H1 (cell line): Measurements from ENCODE around the gene ADSS2. TPM values are rescaled to one million over a fixed set of nuclear protein-coding genes. Genes with fewer than 3 reads are reported as not detected.

Source experiments
- CTCF ChIA-PET: fragments of 300-600 bp; sonication (Branson Sonifier 250); formaldehyde crosslinking; loops from one replicate; lab custom pipeline; 2021; ENCODE audit not compliant: partially characterized antibody; lab: Charles Lee
- POLR2A ChIA-PET: fragments of 300-600 bp; sonication (Branson Sonifier 250); formaldehyde crosslinking; loops from one replicate; lab custom pipeline; 2021; ENCODE audit warnings: inconsistent platforms; ENCODE audit not compliant: partially characterized antibody; lab: Charles Lee
- DNase-seq, 2 experiments: peaks; one replicate each; pipeline versions ENCODE4 v3.0.0 to v3.0.0-alpha.2; 2010 to 2022; ENCODE audit warnings: low spot score in 2 of 2, low read depth in 1 of 2, mixed read lengths in 1 of 2
- FAIRE-seq: peaks from 2 replicates; lab custom pipeline; 2011; peaks lifted over from hg19 to GRCh38; lab: Jason Lieb, UNC
- H2AFZ ChIP-seq: 2 replicates; pipeline ENCODE4 v1.8.1; 2012; ENCODE audit warnings: low read length, inconsistent platforms
- H2AK5ac ChIP-seq: 2 replicates; pipeline ENCODE4 v1.6.1; 2013; ENCODE audit warnings: low read depth, low read length
- H2BK120ac ChIP-seq: replicated peaks from 2 replicates; pipeline ENCODE3; 2013; ENCODE audit warnings: low read depth, low read length, inconsistent platforms
- H2BK12ac ChIP-seq: 2 replicates; pipeline ENCODE4 v1.6.1; 2013; ENCODE audit warnings: low read depth, low read length
- H2BK15ac ChIP-seq: 2 replicates; pipeline ENCODE4 v1.6.1; 2013; ENCODE audit warnings: low read length
- H2BK20ac ChIP-seq: 2 replicates; pipeline ENCODE4 v1.6.1; 2013; ENCODE audit warnings: low read length
- H2BK5ac ChIP-seq: 2 replicates; pipeline ENCODE4 v1.6.1; 2013; ENCODE audit warnings: low read depth, low read length
- H3K14ac ChIP-seq: 2 replicates; pipeline ENCODE4 v1.6.1; 2013; ENCODE audit warnings: inconsistent platforms; ENCODE audit not compliant: insufficient read length
- H3K18ac ChIP-seq: 2 replicates; pipeline ENCODE4 v1.6.1; 2013; ENCODE audit warnings: low read length; ENCODE audit errors: extremely low read depth
- H3K23ac ChIP-seq: 2 replicates; pipeline ENCODE4 v1.6.1; 2013; ENCODE audit warnings: inconsistent platforms; ENCODE audit not compliant: insufficient read length
- H3K23me2 ChIP-seq: 2 replicates; pipeline ENCODE4 v1.6.1; 2013; ENCODE audit warnings: low read depth, low read length
- H3K27ac ChIP-seq: 2 replicates; pipeline ENCODE4 v1.6.1; 2011; ENCODE audit warnings: low read depth, low read length, inconsistent platforms
- H3K27me3 ChIP-seq, 4 experiments: replicated peaks in 1 of 4; 1 replicate in 1 of 4; 2 replicates in 3 of 4; pipeline versions ENCODE4 v1.6.1 to v1.8.1; 2011 to 2013; ENCODE audit warnings: low read length in 3 of 4, mild to moderate bottlenecking in 3 of 4, inconsistent platforms in 2 of 4, mixed read lengths in 2 of 4, moderate library complexity in 1 of 4; ENCODE audit not compliant: control insufficient read depth in 3 of 4, insufficient read depth in 3 of 4; ENCODE audit errors: extremely low read depth in 1 of 4
- H3K36me3 ChIP-seq, 4 experiments: 2 replicates each; pipeline versions ENCODE4 v1.6.1 to v1.8.1; 2011 to 2013; ENCODE audit warnings: mild to moderate bottlenecking in 4 of 4, low read length in 3 of 4, moderate library complexity in 2 of 4, control low read depth in 1 of 4, inconsistent platforms in 1 of 4; ENCODE audit not compliant: insufficient read depth in 4 of 4, control insufficient read depth in 2 of 4
- H3K4ac ChIP-seq: replicated peaks from 2 replicates; pipeline ENCODE3; 2013; ENCODE audit warnings: low read length, low read depth, mixed read lengths, inconsistent platforms; ENCODE audit not compliant: insufficient read length
- H3K4me1 ChIP-seq, 4 experiments: replicated peaks in 1 of 4; 1 replicate in 1 of 4; 2 replicates in 3 of 4; pipeline versions ENCODE4 v1.6.1 to v1.8.1; 2011 to 2013; ENCODE audit warnings: low read length in 3 of 4, inconsistent platforms in 2 of 4, mixed read lengths in 1 of 4; ENCODE audit not compliant: insufficient read depth in 4 of 4, control insufficient read depth in 3 of 4
- H3K4me2 ChIP-seq, 2 experiments: 2 replicates each; pipeline versions ENCODE4 v1.6.1 to v1.8.1; 2011 to 2013; ENCODE audit warnings: low read depth in 2 of 2, low read length in 2 of 2, control low read depth in 1 of 2, inconsistent platforms in 1 of 2, mild to moderate bottlenecking in 1 of 2; ENCODE audit not compliant: insufficient read depth in 1 of 2
- H3K4me3 ChIP-seq, 4 experiments: fragments of 200-600, 300-600 bp in 1 of 4; sonication (generic), shearing (Covaris generic), sonication (Bioruptor Twin) in 1 of 4; 2 replicates each; pipeline versions ENCODE4 v1.5.1 to v1.8.1; 2011 to 2016; ENCODE audit warnings: low read length in 4 of 4, low read depth in 3 of 4, control low read depth in 2 of 4, inconsistent platforms in 2 of 4, mild to moderate bottlenecking in 2 of 4, mixed read lengths in 1 of 4, moderate library complexity in 1 of 4; ENCODE audit not compliant: insufficient read depth in 2 of 4; ENCODE audit errors: extremely low read depth in 1 of 4
- H3K56ac ChIP-seq: replicated peaks from 2 replicates; pipeline ENCODE3; 2013; ENCODE audit warnings: low read depth, mild to moderate bottlenecking, mixed read lengths, low read length, inconsistent platforms; ENCODE audit not compliant: insufficient read length
- H3K79me1 ChIP-seq: 2 replicates; pipeline ENCODE4 v1.6.1; 2013; ENCODE audit warnings: low read depth, low read length, control low read depth
- H3K79me2 ChIP-seq, 2 experiments: 2 replicates each; pipeline versions ENCODE4 v1.6.1 to v1.8.1; 2012 to 2013; ENCODE audit warnings: low read length in 2 of 2, mild to moderate bottlenecking in 2 of 2, inconsistent platforms in 1 of 2; ENCODE audit not compliant: insufficient read depth in 2 of 2, control insufficient read depth in 1 of 2
- H3K9ac ChIP-seq, 4 experiments: replicated peaks in 1 of 4; 1 replicate in 1 of 4; 2 replicates in 3 of 4; pipeline versions ENCODE4 v1.6.1 to v1.8.1; 2011 to 2013; ENCODE audit warnings: low read depth in 3 of 4, low read length in 3 of 4, control low read depth in 2 of 4, mild to moderate bottlenecking in 2 of 4, moderate library complexity in 2 of 4, inconsistent platforms in 1 of 4; ENCODE audit errors: extremely low read depth in 1 of 4
- H3K9me3 ChIP-seq, 2 experiments: 2 replicates each; pipeline versions ENCODE4 v1.6.1 to v1.8.1; 2012 to 2013; ENCODE audit warnings: mild to moderate bottlenecking in 2 of 2, moderate library complexity in 2 of 2, control low read depth in 1 of 2, inconsistent platforms in 1 of 2, low read depth in 1 of 2, low read length in 1 of 2, mixed read lengths in 1 of 2; ENCODE audit not compliant: insufficient read depth in 2 of 2
- H4K20me1 ChIP-seq, 2 experiments: replicated peaks in 1 of 2; 2 replicates each; pipeline versions ENCODE3 to v1.8.1; 2011 to 2013; ENCODE audit warnings: inconsistent platforms in 2 of 2, low read length in 2 of 2, mild to moderate bottlenecking in 1 of 2; ENCODE audit not compliant: insufficient read depth in 2 of 2, control insufficient read depth in 1 of 2
- H4K5ac ChIP-seq: 2 replicates; pipeline ENCODE4 v1.6.1; 2013; ENCODE audit warnings: low read length, low read depth, mixed read lengths, inconsistent platforms; ENCODE audit not compliant: insufficient read length
- H4K8ac ChIP-seq: 2 replicates; pipeline ENCODE4 v1.8.0; 2013; ENCODE audit warnings: mild to moderate bottlenecking, moderate library complexity, low read length, inconsistent platforms; ENCODE audit not compliant: insufficient read depth; ENCODE audit errors: extremely low read depth
- H4K91ac ChIP-seq: replicated peaks from 2 replicates; pipeline ENCODE3; 2013; ENCODE audit warnings: low read length, mixed read lengths, inconsistent platforms; ENCODE audit not compliant: insufficient read length
- ATF2 ChIP-seq: IDR thresholded peaks from 2 replicates; pipeline ENCODE4 v1.6.1; 2012; ENCODE audit warnings: low read length, inconsistent platforms
- BACH1 ChIP-seq: IDR thresholded peaks from 2 replicates; pipeline ENCODE4 v1.6.1; 2012; ENCODE audit warnings: low read length, improper control_type of control experiment
- CHD1 ChIP-seq: IDR thresholded peaks from 2 replicates; pipeline ENCODE4 v1.6.1; 2012; ENCODE audit warnings: low read depth, low read length, improper control_type of control experiment
- GTF2F1 ChIP-seq: IDR thresholded peaks from 2 replicates; pipeline ENCODE4 v1.6.1; 2012; ENCODE audit warnings: low read depth, low read length, improper control_type of control experiment, borderline replicate concordance
- JUND ChIP-seq: IDR thresholded peaks from 2 replicates; pipeline ENCODE4 v1.6.1; 2011; ENCODE audit warnings: mild to moderate bottlenecking, improper control_type of control experiment, low read length
- KDM5A ChIP-seq: fragments of 200-600 bp; IDR thresholded peaks from 2 replicates; pipeline ENCODE4 v1.7.1; 2012; ENCODE audit warnings: mild to moderate bottlenecking, low read length, inconsistent platforms, mixed read lengths
- PHF8 ChIP-seq: fragments of 200-600 bp; sonication (generic); conservative IDR thresholded peaks from 2 replicates; pipeline ENCODE4 v1.7.1; 2012; ENCODE audit warnings: low read depth, mild to moderate bottlenecking, inconsistent platforms, low read length, moderate library complexity
- RAD21 ChIP-seq, 2 experiments: IDR thresholded peaks in 1 of 2; conservative IDR thresholded peaks in 1 of 2; 2 replicates each; pipeline ENCODE4 v1.6.1; 2011; ENCODE audit warnings: low read depth in 2 of 2, low read length in 2 of 2, improper control_type of control experiment in 1 of 2, inconsistent platforms in 1 of 2, mild to moderate bottlenecking in 1 of 2, moderate library complexity in 1 of 2
- SAP30 ChIP-seq: fragments of 300-600 bp; sonication (generic); IDR thresholded peaks from 2 replicates; pipeline ENCODE4 v1.7.1; 2012; ENCODE audit warnings: low read length, moderate library complexity, mild to moderate bottlenecking, inconsistent platforms; ENCODE audit not compliant: insufficient read depth, insufficient replicate concordance
- SP2 ChIP-seq: IDR thresholded peaks from 2 replicates; pipeline ENCODE4 v1.6.1; 2012; ENCODE audit warnings: mild to moderate bottlenecking, low read length, inconsistent platforms
- TAF7 ChIP-seq: optimal IDR thresholded peaks from 2 replicates; pipeline ENCODE3; 2011; ENCODE audit warnings: low read depth, mild to moderate bottlenecking, inconsistent platforms, low read length, moderate library complexity, borderline replicate concordance
- TBP ChIP-seq: IDR thresholded peaks from 2 replicates; pipeline ENCODE4 v1.6.1; 2011; ENCODE audit warnings: low read depth, low read length, improper control_type of control experiment
- WGBS, 2 experiments: shearing (Covaris generic) in 1 of 2; methylation state at CpG; one replicate each; pipeline versions ENCODE4 v1.1.6 to v1.1.7; 2013 to 2015; ENCODE audit warnings: low lambda C conversion rate in 2 of 2, mixed read lengths in 2 of 2, inconsistent platforms in 1 of 2, low coverage in 1 of 2, missing lambda C conversion rate in 1 of 2; ENCODE audit not compliant: insufficient replicate concordance in 2 of 2, insufficient coverage in 1 of 2, insufficient read length in 1 of 2; ENCODE audit errors: extremely low coverage in 1 of 2, missing lambda C conversion rate in 1 of 2; 5-methylcytosine and 5-hydroxymethylcytosine counted together
- polyA plus RNA-seq, 7 experiments: library from polyadenylated mRNA; depleted of rRNA in 3 of 7; stranded (reverse) in 5 of 7; unstranded in 2 of 7; fragments of >200 nt in 5 of 7; fragments of 200-250 nt in 2 of 7; gene quantifications; 1 replicate in 5 of 7; 2 replicates in 1 of 7; 4 replicates in 1 of 7; pipeline versions ENCODE4 v1.2.1 to v1.2.3, GENCODE V29; 2011 to 2013; ENCODE audit warnings: missing spikeins in 2 of 7, mixed read lengths in 2 of 7
- total RNA-seq: library from RNA; stranded (reverse); fragmentation: NEBNext Ultra II Directional; extraction: Animal tissue kit (Norgen Biotek cat#: 25700); gene quantifications from 2 replicates; pipeline ENCODE4 v1.2.1, GENCODE V29; 2021

The ADSS2 gene
- total and polyA plus RNA-seq, 2 of the 8 experiments (the other 6 are each of a cell fraction or from before 2014, with no cell fraction given): 29.8 to 108 TPM

GRCh38 chr1:244413736-244414135 lies 38.0 kb downstream of the ADSS2 start:
- Histone ChIP-seq H3K56ac (no peak overlapping the region), H4K5ac (no peak overlapping the region), H3K4ac (no peak overlapping the region), H3K14ac (no peak overlapping the region), H3K27ac (no peak overlapping the region), H3K18ac (no peak overlapping the region), H3K79me2 (no peaks in the 10 kb centered on the region), H4K20me1 (peaks cover 0 to 2% of the 10 kb centered on the region in 2 experiments), H2BK20ac (no peak overlapping the region), H2AK5ac (no peak overlapping the region), H3K23me2 (no peaks in the 10 kb centered on the region), H3K4me2 (no peak overlapping the region), H4K91ac (no peak overlapping the region), H3K4me3 (no peak overlapping the region), H2BK120ac (no peak overlapping the region), H3K4me1 (peaks cover 0 to 3% (median 0%) of the 10 kb centered on the region in 4 experiments; a peak in 2 of 7 replicates), H3K9ac (no peak overlapping the region), H4K8ac (no peak overlapping the region), H2BK12ac (no peak overlapping the region), H2AFZ (no peak overlapping the region), H2BK15ac (no peak overlapping the region), H3K9me3 (no peaks in the 10 kb centered on the region), H3K23ac (no peak overlapping the region), H3K36me3 (peaks cover 11 to 91% (median 48%) of the 10 kb centered on the region in 4 experiments; a peak in 7 of 8 replicates), H3K27me3 (peaks cover 0 to 1% (median 0%) of the 10 kb centered on the region in 4 experiments; a peak in 1 of 7 replicates), H2BK5ac (no peak overlapping the region), H3K79me1 (no peaks in the 10 kb centered on the region)
- POLR2A ChIA-PET: interaction anchor here (0.7 to 2.0 kb wide), 3 partner anchors 19 to 59 kb away, joined by 3 to 9 read pairs (median 3); no protein-coding TSS in a partner anchor
- DNase-seq (no peak), FAIRE-seq (no peak)
- 90% methylated on average over 3 of the region's 3 CpGs; no CpG with 5 or more reads in 1 of the 2 experiments for WGBS, 2 experiments
- CTCF ChIA-PET: interaction anchor here (0.7 to 3.2 kb wide), 10 partner anchors 12 to 383 kb away, joined by 3 to 13 read pairs (median 4); no protein-coding TSS in a partner anchor
- TF ChIP-seq KDM5A (no peak), ATF2 (no peak), RAD21 (IDR thresholded peaks at IDR 0.05 in 1 of 2, conservative IDR thresholded peaks at IDR 0.05 in 1 of 2; ENCODE audit: low read depth in 2 of 2, low read length in 2 of 2) (no peak), SP2 (no peak), JUND (no peak), SAP30 (no peak), TBP (no peak), PHF8 (no peak), BACH1 (no peak), GTF2F1 (no peak), TAF7 (no peak), CHD1 (no peak)
